ENCODE data around the gene ZC3H18. TPM values are rescaled to one million over a fixed set of nuclear protein-coding genes. Genes with fewer than 3 reads are reported as not detected.

The ZC3H18 gene
- total and polyA plus RNA-seq, 2 donors from 2014 or later, result 11.4 to 38.2 TPM

DNA sequence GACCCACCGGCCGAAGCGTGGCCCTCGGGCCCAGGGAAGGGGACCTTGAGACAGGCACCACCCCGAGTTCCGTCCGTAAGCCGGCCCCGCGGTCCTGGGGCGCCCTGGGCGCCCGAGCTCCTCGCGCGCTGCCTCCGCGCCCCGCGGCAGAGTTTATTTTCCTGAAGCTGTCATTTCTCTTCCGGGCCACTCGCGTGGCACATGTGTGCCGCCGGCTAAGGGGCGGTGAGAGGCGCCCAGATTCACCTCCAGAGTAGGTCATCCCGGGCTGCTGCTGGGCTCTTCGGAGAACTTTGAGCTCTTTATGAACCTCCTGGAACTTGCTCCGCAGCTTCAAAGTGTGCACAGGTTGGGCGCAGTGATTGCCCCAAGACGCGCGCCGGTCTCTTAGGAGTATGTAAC lies 489 bp downstream of the ZC3H18 start:
- peak overlapping the region; percentile 9 to 49 (median 32) for H3K9ac ChIP-seq (ENCODE audit: low read length in 3 of 3)
- H3K4me3 ChIP-seq (ENCODE audit: low read length in 3 of 3), result peak overlapping the region; percentile 24 to 81 (median 71)
- peaks cover 0 to 5% (median 0%) of the 10 kb centered on the region in 3 donors for H3K36me3 ChIP-seq (ENCODE audit: control insufficient read depth in 2 of 3, insufficient read depth in 3 of 3, low read length in 3 of 3)
- H3K27me3 ChIP-seq (ENCODE audit: control insufficient read depth, insufficient read depth, low read length), result no peaks in the 10 kb centered on the region
- H3K27ac ChIP-seq (ENCODE audit: low read depth in 2 of 2, low read length in 2 of 2), result no peak overlapping the region
- FAIRE-seq (no peak), DNase-seq (peak in 1 of 5 donors; percentile 10)
- TF ChIP-seq, protein P1, sequence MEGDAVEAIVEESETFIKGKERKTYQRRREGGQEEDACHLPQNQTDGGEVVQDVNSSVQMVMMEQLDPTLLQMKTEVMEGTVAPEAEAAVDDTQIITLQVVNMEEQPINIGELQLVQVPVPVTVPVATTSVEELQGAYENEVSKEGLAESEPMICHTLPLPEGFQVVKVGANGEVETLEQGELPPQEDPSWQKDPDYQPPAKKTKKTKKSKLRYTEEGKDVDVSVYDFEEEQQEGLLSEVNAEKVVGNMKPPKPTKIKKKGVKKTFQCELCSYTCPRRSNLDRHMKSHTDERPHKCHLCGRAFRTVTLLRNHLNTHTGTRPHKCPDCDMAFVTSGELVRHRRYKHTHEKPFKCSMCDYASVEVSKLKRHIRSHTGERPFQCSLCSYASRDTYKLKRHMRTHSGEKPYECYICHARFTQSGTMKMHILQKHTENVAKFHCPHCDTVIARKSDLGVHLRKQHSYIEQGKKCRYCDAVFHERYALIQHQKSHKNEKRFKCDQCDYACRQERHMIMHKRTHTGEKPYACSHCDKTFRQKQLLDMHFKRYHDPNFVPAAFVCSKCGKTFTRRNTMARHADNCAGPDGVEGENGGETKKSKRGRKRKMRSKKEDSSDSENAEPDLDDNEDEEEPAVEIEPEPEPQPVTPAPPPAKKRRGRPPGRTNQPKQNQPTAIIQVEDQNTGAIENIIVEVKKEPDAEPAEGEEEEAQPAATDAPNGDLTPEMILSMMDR (IDR thresholded peaks at IDR 0.05; ENCODE audit: borderline replicate concordance, extremely low read depth, insufficient read depth), result no peak
- intact Hi-C loops (cut with DNase I), result no loop called here
- H3K9me3 ChIP-seq (ENCODE audit: control insufficient read depth in 2 of 3, insufficient read depth in 1 of 3, low read length in 3 of 3), result no peaks in the 10 kb centered on the region
- peaks cover 4 to 13% (median 6%) of the 10 kb centered on the region in 3 donors for H3K4me1 ChIP-seq (ENCODE audit: control insufficient read depth in 2 of 3, insufficient read depth in 2 of 3, low read depth in 1 of 3, low read length in 3 of 3)

DNA sequence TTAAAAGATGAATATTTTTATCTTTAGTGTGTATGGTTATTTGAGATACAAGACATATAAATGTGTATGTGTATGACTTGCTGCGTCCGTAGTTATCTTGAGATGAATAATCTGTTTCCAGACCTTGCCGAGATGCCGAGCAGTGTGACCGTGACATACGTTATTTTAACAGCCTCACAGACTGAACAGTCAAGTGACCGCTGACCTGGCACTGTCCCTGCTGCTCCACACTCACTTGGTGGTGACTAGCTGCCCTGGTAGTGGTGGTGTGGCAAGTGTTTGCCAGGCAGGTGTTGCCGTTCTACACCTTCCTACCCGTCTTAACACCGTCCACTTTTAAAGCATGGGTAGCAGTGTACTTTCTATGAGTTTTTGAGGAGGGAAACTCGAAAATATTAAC lies 5.0 kb downstream of the ZC3H18 start:
- Histone ChIP-seq H3K27ac (ENCODE audit: low read depth in 2 of 2, low read length in 2 of 2) (no peak overlapping the region), H3K4me3 (ENCODE audit: low read length in 3 of 3) (no peak overlapping the region), H3K27me3 (ENCODE audit: control insufficient read depth, insufficient read depth, low read length) (no peaks in the 10 kb centered on the region), H3K9ac (ENCODE audit: low read length in 3 of 3) (no peak overlapping the region), H3K9me3 (ENCODE audit: control insufficient read depth in 2 of 3, insufficient read depth in 1 of 3, low read length in 3 of 3) (no peaks in the 10 kb centered on the region), H3K4me1 (ENCODE audit: control insufficient read depth in 2 of 3, insufficient read depth in 2 of 3, low read depth in 1 of 3, low read length in 3 of 3) (peaks cover 4 to 7% (median 4%) of the 10 kb centered on the region in 3 donors), H3K36me3 (ENCODE audit: control insufficient read depth in 2 of 3, insufficient read depth in 3 of 3, low read length in 3 of 3) (peaks cover 3 to 13% (median 10%) of the 10 kb centered on the region in 3 donors)
- intact Hi-C loops (cut with DNase I), result no loop called here
- FAIRE-seq (no peak), DNase-seq (no peak)
- TF ChIP-seq, protein P1 (IDR thresholded peaks at IDR 0.05; ENCODE audit: borderline replicate concordance, extremely low read depth, insufficient read depth), result no peak

DNA sequence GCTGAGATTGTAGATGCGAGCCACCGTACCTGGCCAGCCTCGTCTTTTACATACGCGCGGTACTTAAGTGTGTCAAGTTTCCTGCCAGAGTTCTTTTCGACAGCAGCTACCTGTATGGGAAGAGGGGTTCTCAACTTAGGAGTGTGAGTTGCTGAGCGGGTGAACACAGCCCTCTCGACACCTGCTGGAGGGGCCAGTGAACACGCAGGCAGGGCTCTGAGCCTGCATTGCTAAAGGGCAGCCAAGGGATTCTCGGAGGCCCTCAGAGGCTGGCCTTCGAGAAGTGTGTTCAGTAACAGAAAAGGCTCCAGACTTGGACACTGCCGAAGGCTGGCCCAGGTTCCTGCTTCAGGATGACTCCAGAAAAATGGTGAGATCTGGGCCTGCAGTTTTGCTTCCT lies 6.1 kb downstream of the ZC3H18 start:
- H3K36me3 ChIP-seq (ENCODE audit: control insufficient read depth in 2 of 3, insufficient read depth in 3 of 3, low read length in 3 of 3), result peaks cover 3 to 16% (median 10%) of the 10 kb centered on the region in 3 donors
- DNase-seq (no peak), FAIRE-seq (no peak)

More for the DNA sequence above, 6.1 kb downstream of the ZC3H18 start:
- H3K27me3 ChIP-seq (ENCODE audit: control insufficient read depth, insufficient read depth, low read length), result no peaks in the 10 kb centered on the region
- TF ChIP-seq, protein P1 (IDR thresholded peaks at IDR 0.05; ENCODE audit: borderline replicate concordance, extremely low read depth, insufficient read depth), result no peak
- H3K9me3 ChIP-seq (ENCODE audit: control insufficient read depth in 2 of 3, insufficient read depth in 1 of 3, low read length in 3 of 3), result no peaks in the 10 kb centered on the region
- no peak overlapping the region for H3K9ac ChIP-seq (ENCODE audit: low read length in 3 of 3)
- intact Hi-C loops (cut with DNase I), result no loop called here
- H3K4me3 ChIP-seq (ENCODE audit: low read length in 3 of 3), result no peak overlapping the region
- no peak overlapping the region for H3K27ac ChIP-seq (ENCODE audit: low read depth in 2 of 2, low read length in 2 of 2)
- H3K4me1 ChIP-seq (ENCODE audit: control insufficient read depth in 2 of 3, insufficient read depth in 2 of 3, low read depth in 1 of 3, low read length in 3 of 3), result peaks cover under 1 to 2% (median 2%) of the 10 kb centered on the region in 3 donors

Measured in kidney (tissue), 14 donors.